K562 (cell line): Measurements from ENCODE around the gene PSMB10. TPM values are rescaled to one million over a fixed set of nuclear protein-coding genes. Genes with fewer than 3 reads are reported as not detected.

ENCODE experiments used
- ATF3 ChIP-seq, 2 experiments: fragments of 450-650 bp in 1 of 2; sonication (generic) in 1 of 2; formaldehyde crosslinking in 1 of 2; IDR thresholded peaks in 1 of 2; conservative IDR thresholded peaks in 1 of 2; 2 replicates each; pipeline versions ENCODE4 v1.6.1 to v1.8.1; 2016 to 2023; ENCODE audit warnings: mild to moderate bottlenecking in 2 of 2, moderate library complexity in 2 of 2, inconsistent platforms in 1 of 2, missing genetic modification reagents in 1 of 2
- CBFA2T3 ChIP-seq: fragments of 450-650 bp; IDR thresholded peaks from 2 replicates; pipeline ENCODE4 v1.6.1; 2017
- CGGBP1 ChIP-seq: fragments of 250-450 bp; sonication (Bioruptor Pico); IDR thresholded peaks from 2 replicates; pipeline ENCODE4 v1.9.0; 2021; ENCODE audit warnings: mild to moderate bottlenecking
- CHD2 ChIP-seq: IDR thresholded peaks from 2 replicates; pipeline ENCODE4 v1.6.1; 2011; ENCODE audit warnings: low read depth, low read length
- E4F1 ChIP-seq: fragments of 250-450 bp; sonication (Bioruptor Pico); IDR thresholded peaks from 2 replicates; pipeline ENCODE4 v1.5.0; 2021; ENCODE audit warnings: mild to moderate bottlenecking, borderline replicate concordance
- ESRRA ChIP-seq: fragments of 450-650 bp; IDR thresholded peaks from 2 replicates; pipeline ENCODE4 v1.6.1; 2014; ENCODE audit warnings: low read depth, mild to moderate bottlenecking, moderate library complexity, borderline replicate concordance
- FOXK1 ChIP-seq: sonication (generic); formaldehyde crosslinking; IDR thresholded peaks from 2 replicates; pipeline ENCODE4 v1.8.0; 2022; ENCODE audit warnings: missing genetic modification reagents, mild to moderate bottlenecking, borderline replicate concordance
- GABPA ChIP-seq: fragments of 200-800 bp; sonication (Bioruptor generic); conservative IDR thresholded peaks from 2 replicates; pipeline ENCODE4 v1.6.1; 2016; ENCODE audit warnings: low read depth, missing genetic modification characterization, missing compliant biosample characterization
- MAX ChIP-seq: sonication (generic); formaldehyde crosslinking; IDR thresholded peaks from 2 replicates; pipeline ENCODE4 v1.9.0; 2022; ENCODE audit warnings: mild to moderate bottlenecking, missing genetic modification reagents
- NCOA4 ChIP-seq: fragments of 450-650 bp; IDR thresholded peaks from 2 replicates; pipeline ENCODE4 v1.6.1; 2018; ENCODE audit warnings: mild to moderate bottlenecking; ENCODE audit not compliant: partially characterized antibody
- NFXL1 ChIP-seq: fragments of 450-650 bp; formaldehyde crosslinking; IDR thresholded peaks from 2 replicates; pipeline ENCODE4 v1.4.0; 2021; ENCODE audit warnings: mild to moderate bottlenecking
- NONO ChIP-seq, 2 experiments: fragments of 200-400 bp in 1 of 2; fragments of 450-650 bp in 1 of 2; formaldehyde crosslinking in 1 of 2; IDR thresholded peaks; 2 replicates each; pipeline ENCODE4 v1.6.1; 2017; ENCODE audit warnings: low read depth in 2 of 2, mild to moderate bottlenecking in 2 of 2, moderate library complexity in 2 of 2, low read length in 1 of 2
- PCBP1 ChIP-seq: fragments of 200-400 bp; formaldehyde crosslinking; IDR thresholded peaks from 2 replicates; pipeline ENCODE4 v1.6.1; 2018; ENCODE audit warnings: mild to moderate bottlenecking, low read depth, low read length; ENCODE audit not compliant: poor library complexity, severe bottlenecking
- PKNOX1 ChIP-seq: fragments of 450-650 bp; IDR thresholded peaks from 2 replicates; pipeline ENCODE4 v1.6.1; 2016
- POLR2G ChIP-seq: fragments of 200-400 bp; formaldehyde crosslinking; IDR thresholded peaks from 2 replicates; pipeline ENCODE4 v1.6.1; 2017; ENCODE audit warnings: low read depth, mild to moderate bottlenecking, antibody characterized with exemption, low read length, moderate library complexity
- PTTG1 ChIP-seq: fragments of 450-650 bp; IDR thresholded peaks from 2 replicates; pipeline ENCODE4 v1.6.1; 2016; ENCODE audit warnings: low read depth, mild to moderate bottlenecking, missing genetic modification characterization, missing compliant biosample characterization
- RCOR1 ChIP-seq, 2 experiments: IDR thresholded peaks; 2 replicates each; pipeline ENCODE4 v1.6.1; 2012; ENCODE audit warnings: low read depth in 2 of 2, low read length in 2 of 2, borderline replicate concordance in 1 of 2, improper control_type of control experiment in 1 of 2
- ZFX ChIP-seq: sonication (generic); formaldehyde crosslinking; IDR thresholded peaks from 2 replicates; pipeline ENCODE4 v1.8.0; 2022; ENCODE audit warnings: mild to moderate bottlenecking, missing genetic modification reagents, moderate library complexity
- ZNF589 ChIP-seq: fragments of 200-800 bp; sonication (Bioruptor generic); IDR thresholded peaks from 2 replicates; pipeline ENCODE4 v1.6.1; 2016; ENCODE audit warnings: low read depth, missing genetic modification characterization, missing compliant biosample characterization
- ZNF644 ChIP-seq: fragments of 200-800 bp; sonication (Bioruptor generic); IDR thresholded peaks from 2 replicates; pipeline ENCODE4 v1.6.1; 2016; ENCODE audit warnings: low read depth, missing genetic modification characterization, missing compliant biosample characterization
- polyA plus RNA-seq, 8 experiments: library from polyadenylated mRNA; depleted of rRNA in 4 of 8; stranded (reverse) in 5 of 8; unstranded in 3 of 8; fragments of >200 nt; fragmentation: Nextera tagmentation in 2 of 8; fragmentation: Illumina TruSeq in 1 of 8; extraction: Ambion mirVana in 2 of 8; extraction: Trizol in 1 of 8; gene quantifications; 2 replicates each; pipeline versions ENCODE4 v1.2.1 to v1.2.3, GENCODE V29; 2011 to 2014; ENCODE audit warnings: inconsistent platforms in 1 of 8, missing spikeins in 1 of 8
- total RNA-seq, 7 experiments: library from RNA; depleted of rRNA in 6 of 7; stranded (reverse); fragments of >200 nt in 6 of 7; fragmentation: Illumina TruSeq in 2 of 7; extraction: Trizol in 2 of 7; gene quantifications; 2 replicates each; pipeline versions ENCODE4 v1.2.1 to v1.2.3, GENCODE V29; 2011 to 2021; ENCODE audit warnings: low replicate concordance in 1 of 7

The PSMB10 gene
- total and polyA plus RNA-seq, 9 of the 15 experiments (the other 6 are each of a cell fraction or from before 2014, with no cell fraction given), result 11.7 to 105 (median 51.0) TPM

- TF ChIP-seq ATF3 (IDR thresholded peaks at IDR 0.05), result peak; percentile 58
- no peak for TF ChIP-seq ATF3 (CRISPR knock-in tag; conservative IDR thresholded peaks at IDR 0.05)
- TF ChIP-seq POLR2G, result no peak
- no peak for TF ChIP-seq PCBP1
- TF ChIP-seq CBFA2T3, result no peak
- TF ChIP-seq FOXK1, result no peak
- TF ChIP-seq ZNF644 (tag), result no peak
- peak; percentile 20; the same call in 1 of the 2 replicates for TF ChIP-seq PKNOX1
- no peak for TF ChIP-seq NFXL1 (CRISPR knock-in tag)
- no peak for TF ChIP-seq NCOA4
- no peak for TF ChIP-seq PTTG1 (tag)
- TF ChIP-seq GABPA, result peak; percentile 41; the same call in 1 of the 2 replicates
- peak; percentile 94 for TF ChIP-seq ESRRA
- no peak for TF ChIP-seq CHD2
- TF ChIP-seq E4F1 (CRISPR knock-in tag), result no peak
- TF ChIP-seq NONO (IDR thresholded peaks at IDR 0.05; ENCODE audit: low read depth in 2 of 2, low read length in 1 of 2), result no peak
- TF ChIP-seq MAX (CRISPR knock-in tag), result no peak
- no peak for TF ChIP-seq ZNF589 (CRISPR knock-in tag)
- no peak for TF ChIP-seq CGGBP1 (CRISPR knock-in tag)
- no peak for TF ChIP-seq ZFX
- peak in 1 of 2 experiments; percentile 38; a peak in 1 of 4 replicates for TF ChIP-seq RCOR1 (IDR thresholded peaks at IDR 0.05; ENCODE audit: borderline replicate concordance in 1 of 2, low read depth in 2 of 2, low read length in 2 of 2)
Observed at GRCh38 chr16:67959536-67960329, 23.1 kb upstream of the PSMB10 start (continued).
